Activated CD4-positive, CD25-positive, alpha-beta regulatory T cell (primary cell): Measurements from ENCODE around the gene CCDC87.
"Not testable (repeated sequence)": the region's sequence is repeated elsewhere in the genome, so short reads cannot be mapped to it uniquely, and the experiment has no call there.

Source experiments
- DNase-seq, 4 experiments: peaks; one replicate each; lab custom pipeline; 2025; lab: John Stamatoyannopoulos, UW

CCDC87 gene

GRCh38 chr11:66616379-66617154 lies 23.7 kb upstream of the CCDC87 start, which contains the start of gene RBM14:
RBM14 (plus strand) TSS chr11:66616630; CDS start chr11:66616721, 91 bp downstream.
- peak; percentile 95 to 97 (median 96) for DNase-seq

GRCh38 chr11:66614073-66614472 lies 21.2 kb upstream of the CCDC87 start:
- DNase-seq: no peak

- DNase-seq: no peak
Observed at GRCh38 chr11:66612458-66612857, 19.6 kb upstream of the CCDC87 start.

- no peak for DNase-seq
Observed at GRCh38 chr11:66609721-66610617, 17.1 kb upstream of the CCDC87 start.

- DNase-seq: no peak
Observed at GRCh38 chr11:66607126-66607834, 14.4 kb upstream of the CCDC87 start.

- DNase-seq: not testable (repeated sequence)
Observed at GRCh38 chr11:66606608-66607007, 13.7 kb upstream of the CCDC87 start.

GRCh38 chr11:66604155-66604554 lies 11.3 kb upstream of the CCDC87 start:
- no peak for DNase-seq

- no peak for DNase-seq
Observed at GRCh38 chr11:66603072-66603471, 10.2 kb upstream of the CCDC87 start.

GRCh38 chr11:66600631-66601233 lies 7.9 kb upstream of the CCDC87 start:
- no peak for DNase-seq

- no peak for DNase-seq
Observed at GRCh38 chr11:66600219-66600618, 7.4 kb upstream of the CCDC87 start.

- no peak for DNase-seq
Observed at GRCh38 chr11:66598993-66599392, 6.1 kb upstream of the CCDC87 start.

GRCh38 chr11:66595245-66595904 lies 2.5 kb upstream of the CCDC87 start:
- DNase-seq: no peak

- no peak for DNase-seq
Observed at GRCh38 chr11:66593650-66594049, 787 bp upstream of the CCDC87 start.

- DNase-seq: no peak
Observed at GRCh38 chr11:66593303-66593635, 406 bp upstream of the CCDC87 start.

GRCh38 chr11:66591175-66591574 lies 1.7 kb downstream of the CCDC87 start:
- no peak for DNase-seq

- no peak for DNase-seq
Observed at GRCh38 chr11:66589996-66590675, 2.7 kb downstream of the CCDC87 start.

- not testable (repeated sequence) for DNase-seq
Observed at GRCh38 chr11:66589315-66589714, 3.5 kb downstream of the CCDC87 start.

- DNase-seq: no peak
Observed at GRCh38 chr11:66586136-66586535, 6.7 kb downstream of the CCDC87 start.

- DNase-seq: not testable (repeated sequence)
Observed at GRCh38 chr11:66585447-66585846, 7.4 kb downstream of the CCDC87 start.

GRCh38 chr11:66582565-66583147 lies 10.2 kb downstream of the CCDC87 start:
- DNase-seq: not testable (repeated sequence)
